OCI-LY3 (cell line): Measurements from ENCODE around the gene RASGRP3.
"Not testable (repeated sequence)": the region's sequence is repeated elsewhere in the genome, so short reads cannot be mapped to it uniquely, and the experiment has no call there.

Experiments
- CTCF ChIP-seq: fragments of 200-600, 300-600 bp; sonication (generic); IDR thresholded peaks from 2 replicates; pipeline ENCODE4 v1.5.1; 2014; ENCODE audit warnings: antibody characterized with exemption, low read length, low read depth
- EZH2phosphoT487 ChIP-seq: fragments of 200-600 bp; shearing (Covaris generic); IDR thresholded peaks from 2 replicates; pipeline ENCODE4 v1.6.1; 2018; ENCODE audit warnings: antibody characterized with exemption, mixed run types, low read depth

DNA sequence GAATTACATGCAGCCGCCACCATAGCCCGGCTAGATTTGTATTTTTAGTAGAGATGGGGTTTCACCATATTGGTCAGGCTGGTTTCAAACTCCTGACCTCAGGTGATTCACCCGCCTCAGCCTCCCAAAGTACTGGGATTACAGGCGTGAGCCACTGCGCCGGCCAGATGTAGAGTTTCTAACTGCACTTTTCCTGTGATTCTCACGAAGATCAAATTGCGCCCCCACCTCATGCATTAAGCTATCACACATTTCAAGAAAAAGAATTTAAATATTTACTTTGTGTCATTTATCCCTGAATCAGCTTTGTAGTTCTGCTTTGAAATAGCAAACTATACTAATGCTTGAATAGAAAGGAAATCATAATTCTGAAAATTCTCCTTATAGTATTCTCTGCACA is 13.9 kb upstream of the RASGRP3 start:
- TF ChIP-seq CTCF, EZH2phosphoT487: not testable (repeated sequence)
